PC-9 (cell line): ENCODE results near the gene TBX6.

Experiments
- CTCF ChIP-seq: fragments of 200-600 bp; sonication (generic); conservative IDR thresholded peaks from 2 replicates; pipeline ENCODE4 v1.6.1; 2017; ENCODE audit warnings: mixed run types, antibody characterized with exemption, mild to moderate bottlenecking, moderate library complexity
- EZH2 ChIP-seq: fragments of 200-600 bp; sonication (generic); IDR thresholded peaks from 2 replicates; pipeline ENCODE4 v1.8.0; 2017; ENCODE audit warnings: antibody characterized with exemption, low read depth

- TF ChIP-seq CTCF (no peak), EZH2 (no peak)
Observed at GRCh38 chr16:30064729-30065101, 27.0 kb downstream of the TBX6 start.
